Fibroblast of lung (primary cell): ENCODE data around the gene APOB. TPM values are rescaled to one million over a fixed set of nuclear protein-coding genes. Genes with fewer than 3 reads are reported as not detected.

Experiments
- DNase-seq, 2 donors: peaks; one replicate each; pipeline versions ENCODE4 v3.0.0 to v3.0.0-alpha.2; 2010; ENCODE audit warnings: low read depth in 2 of 2
- H2AFZ ChIP-seq: 2 replicates; pipeline ENCODE4 v1.5.1; 2012; ENCODE audit warnings: low read length, control low read depth, inconsistent platforms
- H3K27ac ChIP-seq: 2 replicates; pipeline ENCODE4 v1.5.1; 2011; ENCODE audit warnings: low read length, control low read depth; ENCODE audit not compliant: insufficient read depth
- H3K27me3 ChIP-seq: 2 replicates; pipeline ENCODE4 v1.5.1; 2011; ENCODE audit warnings: mild to moderate bottlenecking, low read length; ENCODE audit not compliant: control insufficient read depth, insufficient read depth
- H3K36me3 ChIP-seq: 2 replicates; pipeline ENCODE4 v1.5.1; 2011; ENCODE audit warnings: low read length; ENCODE audit not compliant: control insufficient read depth, insufficient read depth
- H3K4me1 ChIP-seq: 2 replicates; pipeline ENCODE4 v1.5.1; 2011; ENCODE audit warnings: low read length; ENCODE audit not compliant: control insufficient read depth, insufficient read depth; ENCODE audit errors: extremely low read depth
- H3K4me2 ChIP-seq: 2 replicates; pipeline ENCODE4 v1.5.1; 2011; ENCODE audit warnings: low read length, control low read depth; ENCODE audit not compliant: insufficient read depth; ENCODE audit errors: extremely low read depth
- H3K4me3 ChIP-seq, 4 experiments: fragments of 200-600 bp in 1 of 4; sonication (generic) in 1 of 4; replicated peaks in 1 of 4; 2 replicates each; pipeline ENCODE4 v1.5.1; 2011 to 2016; ENCODE audit warnings: low read length in 4 of 4, low read depth in 3 of 4, mild to moderate bottlenecking in 3 of 4, control low read depth in 2 of 4, inconsistent platforms in 1 of 4, mixed read lengths in 1 of 4; ENCODE audit not compliant: insufficient read depth in 1 of 4; ENCODE audit errors: control extremely low read depth in 1 of 4
- H3K79me2 ChIP-seq: 2 replicates; pipeline ENCODE4 v1.5.1; 2012; ENCODE audit warnings: mild to moderate bottlenecking, low read length, inconsistent platforms; ENCODE audit not compliant: control insufficient read depth, insufficient read depth
- H3K9ac ChIP-seq: 2 replicates; pipeline ENCODE4 v1.5.1; 2011; ENCODE audit warnings: mild to moderate bottlenecking, low read length, control low read depth; ENCODE audit not compliant: insufficient read depth
- H3K9me3 ChIP-seq: 2 replicates; pipeline ENCODE4 v1.5.1; 2012; ENCODE audit warnings: low read depth, low read length; ENCODE audit not compliant: control insufficient read depth, insufficient read depth
- H4K20me1 ChIP-seq: 2 replicates; pipeline ENCODE4 v1.5.1; 2011; ENCODE audit warnings: low read length; ENCODE audit not compliant: control insufficient read depth, insufficient read depth; ENCODE audit errors: extremely low read depth
- CTCF ChIP-seq, 2 donors: IDR thresholded peaks in 1 of 2; conservative IDR thresholded peaks in 1 of 2; 1 replicate in 1 of 2; 2 replicates in 1 of 2; pipeline ENCODE4 v1.5.1; 2011 to 2012; ENCODE audit warnings: low read length in 2 of 2, control low read depth in 1 of 2, inconsistent platforms in 1 of 2, low read depth in 1 of 2, mild to moderate bottlenecking in 1 of 2
- EZH2 ChIP-seq: IDR thresholded peaks from 2 replicates; pipeline ENCODE4 v1.5.1; 2012; ENCODE audit warnings: low read length, control low read depth, mild to moderate bottlenecking; ENCODE audit errors: missing control alignments
- polyA minus RNA-seq: library from RNA; depleted of rRNA, polyadenylated mRNA; stranded (reverse); fragments of >200 nt; gene quantifications from 2 replicates; pipeline ENCODE4 v1.2.3, GENCODE V29; 2011; ENCODE audit warnings: low replicate concordance
- polyA plus RNA-seq, 2 donors: library from polyadenylated mRNA; depleted of rRNA in 1 of 2; stranded (reverse) in 1 of 2; unstranded in 1 of 2; fragments of >200 nt; gene quantifications; 2 replicates each; pipeline ENCODE4 v1.2.1, GENCODE V29; 2011 to 2012; ENCODE audit warnings: missing spikeins in 1 of 2
- total RNA-seq: library from RNA; depleted of rRNA; stranded (reverse); fragments of >200 nt; gene quantifications from 2 replicates; pipeline ENCODE4 v1.2.1, GENCODE V29; 2014

The APOB gene, protein sequence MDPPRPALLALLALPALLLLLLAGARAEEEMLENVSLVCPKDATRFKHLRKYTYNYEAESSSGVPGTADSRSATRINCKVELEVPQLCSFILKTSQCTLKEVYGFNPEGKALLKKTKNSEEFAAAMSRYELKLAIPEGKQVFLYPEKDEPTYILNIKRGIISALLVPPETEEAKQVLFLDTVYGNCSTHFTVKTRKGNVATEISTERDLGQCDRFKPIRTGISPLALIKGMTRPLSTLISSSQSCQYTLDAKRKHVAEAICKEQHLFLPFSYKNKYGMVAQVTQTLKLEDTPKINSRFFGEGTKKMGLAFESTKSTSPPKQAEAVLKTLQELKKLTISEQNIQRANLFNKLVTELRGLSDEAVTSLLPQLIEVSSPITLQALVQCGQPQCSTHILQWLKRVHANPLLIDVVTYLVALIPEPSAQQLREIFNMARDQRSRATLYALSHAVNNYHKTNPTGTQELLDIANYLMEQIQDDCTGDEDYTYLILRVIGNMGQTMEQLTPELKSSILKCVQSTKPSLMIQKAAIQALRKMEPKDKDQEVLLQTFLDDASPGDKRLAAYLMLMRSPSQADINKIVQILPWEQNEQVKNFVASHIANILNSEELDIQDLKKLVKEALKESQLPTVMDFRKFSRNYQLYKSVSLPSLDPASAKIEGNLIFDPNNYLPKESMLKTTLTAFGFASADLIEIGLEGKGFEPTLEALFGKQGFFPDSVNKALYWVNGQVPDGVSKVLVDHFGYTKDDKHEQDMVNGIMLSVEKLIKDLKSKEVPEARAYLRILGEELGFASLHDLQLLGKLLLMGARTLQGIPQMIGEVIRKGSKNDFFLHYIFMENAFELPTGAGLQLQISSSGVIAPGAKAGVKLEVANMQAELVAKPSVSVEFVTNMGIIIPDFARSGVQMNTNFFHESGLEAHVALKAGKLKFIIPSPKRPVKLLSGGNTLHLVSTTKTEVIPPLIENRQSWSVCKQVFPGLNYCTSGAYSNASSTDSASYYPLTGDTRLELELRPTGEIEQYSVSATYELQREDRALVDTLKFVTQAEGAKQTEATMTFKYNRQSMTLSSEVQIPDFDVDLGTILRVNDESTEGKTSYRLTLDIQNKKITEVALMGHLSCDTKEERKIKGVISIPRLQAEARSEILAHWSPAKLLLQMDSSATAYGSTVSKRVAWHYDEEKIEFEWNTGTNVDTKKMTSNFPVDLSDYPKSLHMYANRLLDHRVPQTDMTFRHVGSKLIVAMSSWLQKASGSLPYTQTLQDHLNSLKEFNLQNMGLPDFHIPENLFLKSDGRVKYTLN (N-terminal part only)
- total RNA-seq: under 0.01 TPM in 2 replicates
- polyA plus RNA-seq: not detected in 2 replicates
- not detected in 2 replicates for polyA plus RNA-seq (2012)
- polyA minus RNA-seq: 2.4 and 4.9 TPM in 2 replicates

- Histone ChIP-seq H4K20me1 (no peaks in the 10 kb centered on the region), H3K79me2 (no peaks in the 10 kb centered on the region), H3K9ac (no peak within 1 kb of the TSS), H3K9me3 (no peaks in the 10 kb centered on the region), H3K36me3 (no peaks in the 10 kb centered on the region), H3K4me2 (no peak within 1 kb of the TSS), H3K4me3 (no peak within 1 kb of the TSS), H3K27me3 (no peaks in the 10 kb centered on the region), H2AFZ (no peak within 1 kb of the TSS), H3K27ac (no peak within 1 kb of the TSS), H3K4me1 (no peaks in the 10 kb centered on the region)
- DNase-seq: no peak
- TF ChIP-seq EZH2: no peak
- TF ChIP-seq CTCF (conservative IDR thresholded peaks at IDR 0.05 in 1 of 2, IDR thresholded peaks at IDR 0.05 in 1 of 2; ENCODE audit: low read depth in 1 of 2, low read length in 2 of 2): no peak
Observed at GRCh38 chr2:21043744-21044532, at the start of gene APOB. Gene APOB (minus strand): TSS chr2:21044073. CDS start chr2:21043945, 128 bp downstream.

GRCh38 chr2:21092308-21092869, 48.5 kb upstream of the APOB start:
- Histone ChIP-seq H3K4me3 (no peak overlapping the region), H3K79me2 (no peaks in the 10 kb centered on the region), H3K9ac (no peak overlapping the region), H4K20me1 (no peaks in the 10 kb centered on the region), H3K27ac (no peak overlapping the region), H3K4me2 (no peak overlapping the region), H3K27me3 (no peaks in the 10 kb centered on the region), H3K4me1 (no peaks in the 10 kb centered on the region), H3K36me3 (no peaks in the 10 kb centered on the region), H2AFZ (no peak overlapping the region), H3K9me3 (no peaks in the 10 kb centered on the region)
- no peak for DNase-seq
- TF ChIP-seq EZH2 (no peak), CTCF (conservative IDR thresholded peaks at IDR 0.05 in 1 of 2, IDR thresholded peaks at IDR 0.05 in 1 of 2; ENCODE audit: low read depth in 1 of 2, low read length in 2 of 2) (no peak)
